ENCODE measurements around the gene TMEM267. TPM values are rescaled to one million over a fixed set of nuclear protein-coding genes. Genes with fewer than 3 reads are reported as not detected.

Gene TMEM267
- total RNA-seq, 1 experiment from 2014 or later: 6.0 TPM

GRCh38 chr5:43469671-43470391, 13.8 kb downstream of the TMEM267 start:
- peaks cover 58% of the 10 kb centered on the region for H3K36me3 Mint-ChIP-seq
- DNase-seq (ENCODE audit: low spot score) (no peak), ATAC-seq (no peak; the same call in 1 of the 2 replicates)
- ChIA-PET POLR2A (interaction anchor here (0.9 kb wide), 1 partner anchor 13 kb away, joined by 3 read pairs; the partner anchor contains the start of gene TMEM267), CTCF (interaction anchor here (0.6 to 1.8 kb wide), 2 partner anchors 15 to 72 kb away, joined by 3 to 7 read pairs; partner anchors contain the start of gene TMEM267)
- TF ChIP-seq ARID4B (CRISPR knock-in tag; IDR thresholded peaks at IDR 0.05; ENCODE audit: borderline replicate concordance): no peak
- TF ChIP-seq SP1 (CRISPR knock-in tag; conservative IDR thresholded peaks at IDR 0.05): no peak
- no peak for TF ChIP-seq AR (CRISPR knock-in tag; IDR thresholded peaks at IDR 0.05)
- no peak for TF ChIP-seq KAT7 (CRISPR knock-in tag; IDR thresholded peaks at IDR 0.05; ENCODE audit: borderline replicate concordance)
- no peak for TF ChIP-seq ZNF423 (CRISPR knock-in tag; IDR thresholded peaks at IDR 0.05)
- TF ChIP-seq RORB (CRISPR knock-in tag; IDR thresholded peaks at IDR 0.05): no peak
- TF ChIP-seq SOX15 (CRISPR knock-in tag; IDR thresholded peaks at IDR 0.05): no peak
- TF ChIP-seq RELA (CRISPR knock-in tag; IDR thresholded peaks at IDR 0.05; ENCODE audit: borderline replicate concordance): no peak
- TF ChIP-seq IRF1 (CRISPR knock-in tag; IDR thresholded peaks at IDR 0.05): no peak
- no peak for TF ChIP-seq TCF7 (CRISPR knock-in tag; IDR thresholded peaks at IDR 0.05; ENCODE audit: low read depth)
- TF ChIP-seq AFF4 (CRISPR knock-in tag; IDR thresholded peaks at IDR 0.05; ENCODE audit: borderline replicate concordance): no peak
- TF ChIP-seq TEAD4 (CRISPR knock-in tag; IDR thresholded peaks at IDR 0.05): no peak
- no peak for TF ChIP-seq USF2 (CRISPR knock-in tag; IDR thresholded peaks at IDR 0.05)
- TF ChIP-seq NR1H2 (CRISPR knock-in tag; IDR thresholded peaks at IDR 0.05): no peak
- no peak for TF ChIP-seq NR3C1 (CRISPR knock-in tag; conservative IDR thresholded peaks at IDR 0.05; ENCODE audit: low read depth)
- no peak overlapping the region for H3K27ac Mint-ChIP-seq
- peaks cover 5% of the 10 kb centered on the region for H3K4me1 Mint-ChIP-seq
- no peak overlapping the region for H3K4me3 Mint-ChIP-seq
- no peaks in the 10 kb centered on the region for H3K27me3 Mint-ChIP-seq (ENCODE audit: low read depth)
- peaks cover 40% of the 10 kb centered on the region for H3K9me3 Mint-ChIP-seq

Data from WTC11 (cell line).